GM12891 (cell line): Measurements from ENCODE around the gene VWA2.

Experiments
- DNase-seq: peaks from one replicate; pipeline ENCODE4 v3.0.0; 2011; ENCODE audit warnings: low spot score; ENCODE audit not compliant: insufficient read length
- FAIRE-seq: peaks from 2 replicates; lab custom pipeline; 2011; peaks lifted over from hg19 to GRCh38; lab: Jason Lieb, UNC
- PAX5 ChIP-seq: IDR thresholded peaks from 2 replicates; pipeline ENCODE4 v1.6.1; 2011; ENCODE audit warnings: low read length, moderate library complexity, mild to moderate bottlenecking; ENCODE audit not compliant: insufficient read depth, severe bottlenecking
- POLR2A ChIP-seq: IDR thresholded peaks from 2 replicates; pipeline ENCODE4 v1.6.1; 2011; ENCODE audit warnings: low read depth, low read length, control low read depth
- POLR2AphosphoS5 ChIP-seq: IDR thresholded peaks from 2 replicates; pipeline ENCODE4 v1.6.1; 2011; ENCODE audit warnings: low read depth, low read length, control low read depth
- POU2F2 ChIP-seq: IDR thresholded peaks from 2 replicates; pipeline ENCODE4 v1.6.1; 2011; ENCODE audit warnings: low read depth, mild to moderate bottlenecking, control low read depth, low read length, moderate library complexity
- SPI1 ChIP-seq: IDR thresholded peaks from 2 replicates; pipeline ENCODE4 v1.6.1; 2011; ENCODE audit warnings: low read depth, low read length, control low read depth
- TAF1 ChIP-seq: IDR thresholded peaks from 2 replicates; pipeline ENCODE4 v1.6.1; 2011; ENCODE audit warnings: low read depth, low read length, control low read depth

Gene VWA2

GRCh38 chr10:114290038-114290437 is 51.0 kb downstream of the VWA2 start:
- FAIRE-seq: no peak
- TF ChIP-seq TAF1 (no peak), POLR2AphosphoS5 (no peak), POLR2A (no peak), PAX5 (no peak), POU2F2 (no peak), SPI1 (no peak)
- DNase-seq: no peak

GRCh38 chr10:114291076-114291475 is 52.0 kb downstream of the VWA2 start:
- TF ChIP-seq PAX5 (no peak), POLR2A (no peak), POLR2AphosphoS5 (no peak)
- DNase-seq (no peak), FAIRE-seq (no peak)

- no peak for FAIRE-seq
- DNase-seq: no peak
- no peak for TF ChIP-seq TAF1
- TF ChIP-seq POLR2A: no peak
- TF ChIP-seq POU2F2: no peak
- TF ChIP-seq SPI1: no peak
- TF ChIP-seq PAX5: no peak
- TF ChIP-seq POLR2AphosphoS5: no peak
Measured at GRCh38 chr10:114291516-114291915, 52.5 kb downstream of the VWA2 start.

- no peak for DNase-seq
- FAIRE-seq: no peak
- TF ChIP-seq PAX5 (no peak), POLR2AphosphoS5 (no peak), POU2F2 (no peak), TAF1 (no peak), POLR2A (no peak)
Measured at GRCh38 chr10:114293075-114293474, 54.0 kb downstream of the VWA2 start.

- DNase-seq (no peak), FAIRE-seq (no peak)
- no peak for TF ChIP-seq TAF1
- no peak for TF ChIP-seq POLR2A
- no peak for TF ChIP-seq POLR2AphosphoS5
- TF ChIP-seq POU2F2: no peak
- TF ChIP-seq PAX5: no peak
- no peak for TF ChIP-seq SPI1
Measured at GRCh38 chr10:114294549-114294948, 55.5 kb downstream of the VWA2 start.

- DNase-seq: no peak
- TF ChIP-seq POLR2AphosphoS5: no peak
- TF ChIP-seq POU2F2: no peak
- no peak for TF ChIP-seq TAF1
- TF ChIP-seq SPI1: no peak
- no peak for TF ChIP-seq POLR2A
- TF ChIP-seq PAX5: no peak
- FAIRE-seq: no peak
Measured at GRCh38 chr10:114295393-114295792, 56.3 kb downstream of the VWA2 start.

GRCh38 chr10:114297136-114297705 is 58.2 kb downstream of the VWA2 start:
- FAIRE-seq (no peak), DNase-seq (no peak)
- no peak for TF ChIP-seq POU2F2
- no peak for TF ChIP-seq SPI1
- TF ChIP-seq POLR2AphosphoS5: no peak
- no peak for TF ChIP-seq POLR2A
- TF ChIP-seq TAF1: no peak

GRCh38 chr10:114300036-114300645 is 61.1 kb downstream of the VWA2 start:
- TF ChIP-seq SPI1 (no peak), TAF1 (no peak), POLR2AphosphoS5 (no peak), POU2F2 (no peak), POLR2A (no peak), PAX5 (no peak)
- DNase-seq (no peak), FAIRE-seq (no peak)

GRCh38 chr10:114301177-114301576 is 62.1 kb downstream of the VWA2 start:
- DNase-seq (no peak), FAIRE-seq (no peak)
- TF ChIP-seq TAF1: no peak
- no peak for TF ChIP-seq PAX5
- no peak for TF ChIP-seq POLR2AphosphoS5
- TF ChIP-seq POU2F2: no peak
- no peak for TF ChIP-seq SPI1
- no peak for TF ChIP-seq POLR2A
